BE2C (cell line): ENCODE data around the gene CAPSL.

Experiments used
- DNase-seq: peaks from one replicate; pipeline ENCODE4 v3.0.0-alpha.2; 2020
- H3K27me3 ChIP-seq: fragments of 250-450 bp; sonication (Bioruptor Pico); 2 replicates; pipeline ENCODE4 v1.5.1; 2020; ENCODE audit warnings: mild to moderate bottlenecking
- H3K36me3 ChIP-seq: fragments of 250-450 bp; sonication (Bioruptor Pico); 2 replicates; pipeline ENCODE4 v1.5.1; 2020; ENCODE audit warnings: mild to moderate bottlenecking
- H3K4me1 ChIP-seq: fragments of 250-450 bp; sonication (Bioruptor Pico); 2 replicates; pipeline ENCODE4 v1.5.1; 2020
- H3K4me3 ChIP-seq: 2 replicates; pipeline ENCODE4 v1.5.1; 2011; ENCODE audit warnings: low read depth, low read length
- H3K9me3 ChIP-seq: fragments of 250-450 bp; sonication (Bioruptor Pico); 2 replicates; pipeline ENCODE4 v1.5.1; 2020
- TF ChIP-seq, protein P1 (sequence below): IDR thresholded peaks from 2 replicates; pipeline ENCODE4 v1.5.1; 2012; ENCODE audit warnings: mild to moderate bottlenecking, low read depth, low read length

The CAPSL gene

DNA sequence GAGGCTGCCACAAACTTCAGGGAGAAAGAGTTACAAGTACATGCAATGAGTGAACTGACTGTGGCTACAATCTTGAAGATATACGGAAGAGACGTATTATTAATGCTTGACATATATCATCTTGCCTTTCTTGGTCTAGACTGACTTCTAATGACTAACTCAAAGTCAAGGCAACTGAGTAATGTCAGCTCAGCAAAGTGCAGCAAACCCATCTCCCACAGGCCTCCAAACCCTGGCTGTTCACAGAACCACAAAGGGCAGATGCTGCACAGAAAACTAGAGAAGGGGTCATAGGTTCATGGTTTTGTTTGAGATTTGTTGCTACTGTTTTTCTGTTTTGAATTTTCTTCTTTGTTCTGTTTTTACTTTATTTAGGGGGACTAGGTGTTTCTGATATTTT lies 60.8 kb downstream of the CAPSL start:
- Histone ChIP-seq H3K9me3 (no peaks in the 10 kb centered on the region), H3K4me1 (no peaks in the 10 kb centered on the region), H3K4me3 (no peak overlapping the region), H3K36me3 (no peaks in the 10 kb centered on the region), H3K27me3 (no peaks in the 10 kb centered on the region)
- DNase-seq, result no peak
- TF ChIP-seq, protein P1, sequence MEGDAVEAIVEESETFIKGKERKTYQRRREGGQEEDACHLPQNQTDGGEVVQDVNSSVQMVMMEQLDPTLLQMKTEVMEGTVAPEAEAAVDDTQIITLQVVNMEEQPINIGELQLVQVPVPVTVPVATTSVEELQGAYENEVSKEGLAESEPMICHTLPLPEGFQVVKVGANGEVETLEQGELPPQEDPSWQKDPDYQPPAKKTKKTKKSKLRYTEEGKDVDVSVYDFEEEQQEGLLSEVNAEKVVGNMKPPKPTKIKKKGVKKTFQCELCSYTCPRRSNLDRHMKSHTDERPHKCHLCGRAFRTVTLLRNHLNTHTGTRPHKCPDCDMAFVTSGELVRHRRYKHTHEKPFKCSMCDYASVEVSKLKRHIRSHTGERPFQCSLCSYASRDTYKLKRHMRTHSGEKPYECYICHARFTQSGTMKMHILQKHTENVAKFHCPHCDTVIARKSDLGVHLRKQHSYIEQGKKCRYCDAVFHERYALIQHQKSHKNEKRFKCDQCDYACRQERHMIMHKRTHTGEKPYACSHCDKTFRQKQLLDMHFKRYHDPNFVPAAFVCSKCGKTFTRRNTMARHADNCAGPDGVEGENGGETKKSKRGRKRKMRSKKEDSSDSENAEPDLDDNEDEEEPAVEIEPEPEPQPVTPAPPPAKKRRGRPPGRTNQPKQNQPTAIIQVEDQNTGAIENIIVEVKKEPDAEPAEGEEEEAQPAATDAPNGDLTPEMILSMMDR, result no peak

DNA sequence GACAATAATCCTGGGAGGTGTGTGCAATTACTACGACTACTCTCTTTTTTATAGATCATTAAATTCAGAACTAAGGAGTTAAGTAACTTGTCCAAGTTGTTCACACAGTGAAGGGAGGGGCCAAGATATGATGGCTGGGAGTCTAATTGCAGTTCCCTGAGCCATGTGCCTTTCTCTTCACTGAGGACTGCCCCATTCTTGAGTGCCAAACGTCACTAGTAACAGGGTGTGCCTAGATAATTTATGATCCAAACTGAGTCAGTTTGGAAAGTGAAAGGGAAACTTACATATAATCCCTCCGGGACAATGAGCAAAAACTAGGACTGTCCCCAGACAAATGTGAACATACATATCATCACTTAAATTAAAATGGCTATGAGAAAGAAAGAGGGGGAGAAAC lies 61.5 kb downstream of the CAPSL start:
- Histone ChIP-seq H3K27me3 (no peaks in the 10 kb centered on the region), H3K4me1 (no peaks in the 10 kb centered on the region), H3K4me3 (no peak overlapping the region), H3K36me3 (no peaks in the 10 kb centered on the region), H3K9me3 (no peaks in the 10 kb centered on the region)
- no peak for DNase-seq
- TF ChIP-seq, protein P1, result no peak

DNA sequence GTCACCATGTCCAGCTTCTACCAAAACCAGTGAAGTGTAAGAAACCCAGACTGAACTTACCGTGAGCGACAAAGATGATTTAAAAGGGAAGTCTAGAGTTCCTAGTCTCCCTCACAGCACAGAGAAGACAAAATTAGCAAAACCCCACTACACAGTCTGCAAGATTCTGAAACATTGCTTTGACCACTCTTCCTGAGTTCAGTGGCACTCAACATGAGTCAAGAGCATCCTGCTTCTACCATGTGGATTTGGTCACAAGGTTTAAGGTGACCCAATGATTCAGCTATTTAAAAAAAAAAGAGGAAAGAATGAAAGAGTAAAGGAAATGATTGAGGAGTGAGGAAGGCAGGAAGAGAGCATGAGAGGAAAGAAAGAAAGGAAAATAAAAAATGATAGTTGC lies 62.0 kb downstream of the CAPSL start:
- H3K36me3 ChIP-seq, result no peaks in the 10 kb centered on the region
- TF ChIP-seq, protein P1, result no peak

DNA sequence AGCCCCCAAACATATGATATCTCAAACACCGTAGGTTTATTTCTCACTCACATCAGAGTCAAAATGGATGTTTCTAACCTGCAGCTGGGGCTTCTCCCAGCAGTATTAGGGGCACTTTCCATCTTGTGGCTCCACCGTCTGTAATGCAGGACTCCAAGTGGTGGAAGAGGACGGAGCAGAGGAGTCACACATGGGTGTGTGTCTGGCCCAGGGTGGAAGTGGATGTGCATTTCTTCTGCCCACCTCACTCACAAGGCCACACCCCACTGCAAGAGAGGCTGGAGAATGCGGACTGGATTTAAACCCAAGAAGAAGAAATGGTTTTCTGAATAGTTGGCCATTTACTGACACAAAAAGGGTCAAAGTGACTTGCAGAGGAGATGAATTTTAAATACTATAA lies 67.8 kb downstream of the CAPSL start:
- H3K27me3 ChIP-seq, result no peaks in the 10 kb centered on the region
- no peaks in the 10 kb centered on the region for H3K4me1 ChIP-seq
- no peaks in the 10 kb centered on the region for H3K36me3 ChIP-seq

More for the DNA sequence above, 62.0 kb downstream of the CAPSL start:
- H3K9me3 ChIP-seq, result no peaks in the 10 kb centered on the region
- no peaks in the 10 kb centered on the region for H3K27me3 ChIP-seq
- no peak overlapping the region for H3K4me3 ChIP-seq
- no peaks in the 10 kb centered on the region for H3K4me1 ChIP-seq
- no peak for DNase-seq

DNA sequence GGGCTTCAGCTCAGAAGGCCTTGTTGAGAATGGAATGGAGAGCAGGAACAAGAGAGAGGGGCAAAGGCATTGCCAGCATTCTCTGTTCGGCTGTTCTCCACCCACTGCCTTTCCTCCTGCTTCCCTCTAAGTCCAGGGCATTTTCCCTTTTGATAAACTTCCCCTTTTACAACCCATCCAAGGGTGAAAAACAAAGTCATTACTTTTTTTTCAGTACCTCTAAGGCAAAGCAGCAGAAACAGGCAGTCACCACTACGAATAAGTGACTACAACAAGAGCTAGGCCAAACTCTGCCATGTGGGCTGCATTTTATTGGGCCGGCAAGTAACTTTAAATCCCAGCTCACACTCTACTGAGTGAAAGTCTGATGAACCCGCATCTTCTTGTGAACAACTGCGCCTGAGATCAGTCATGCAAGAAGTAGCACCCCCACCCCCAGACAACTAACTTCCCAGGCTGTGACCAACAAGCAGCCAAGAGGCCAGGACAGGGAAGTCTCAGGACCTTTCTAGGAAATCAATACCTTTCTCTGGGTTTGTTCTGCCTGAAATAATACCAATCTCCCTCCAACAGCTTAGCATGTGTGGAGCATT lies 68.6 kb downstream of the CAPSL start:
- H3K9me3 ChIP-seq, result no peaks in the 10 kb centered on the region
- no peak overlapping the region for H3K4me3 ChIP-seq
- no peak for DNase-seq
- H3K4me1 ChIP-seq, result no peaks in the 10 kb centered on the region
- no peaks in the 10 kb centered on the region for H3K36me3 ChIP-seq
- H3K27me3 ChIP-seq, result no peaks in the 10 kb centered on the region
- TF ChIP-seq, protein P1, result no peak

More for the DNA sequence above, 67.8 kb downstream of the CAPSL start:
- Histone ChIP-seq H3K9me3 (no peaks in the 10 kb centered on the region), H3K4me3 (no peak overlapping the region)
- DNase-seq, result no peak
- TF ChIP-seq, protein P1, result no peak

DNA sequence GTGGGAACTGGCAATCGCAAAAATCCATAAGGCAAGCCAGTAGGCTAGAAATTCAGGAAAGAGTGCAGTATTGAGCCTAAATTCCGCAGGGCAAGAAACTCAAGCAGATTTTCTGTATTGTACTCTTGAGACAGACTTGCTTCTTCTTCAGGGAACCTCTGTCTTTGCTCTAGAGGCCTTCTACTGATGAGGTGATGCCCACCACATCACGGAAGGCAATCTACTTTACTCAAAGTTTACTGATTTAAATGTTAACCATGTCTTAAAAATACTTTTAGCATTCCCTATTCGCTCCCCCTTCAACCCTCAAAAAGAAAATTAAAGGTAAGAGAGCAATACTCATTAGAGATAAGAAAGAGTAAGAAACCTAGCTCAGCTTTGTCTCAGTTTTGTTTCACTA lies 70.4 kb downstream of the CAPSL start:
- Histone ChIP-seq H3K9me3 (no peaks in the 10 kb centered on the region), H3K4me1 (no peaks in the 10 kb centered on the region), H3K4me3 (no peak overlapping the region), H3K27me3 (no peaks in the 10 kb centered on the region), H3K36me3 (no peaks in the 10 kb centered on the region)
- no peak for DNase-seq
- TF ChIP-seq, protein P1, result no peak
